HG03139 (cell line): ENCODE measurements around the gene COL28A1.
A peak's percentile ranks its signal among the peaks of the same experiment; 100 is the strongest.

ENCODE experiments used
- ATAC-seq: cut with Tn5 transposase; IDR thresholded peaks from one replicate; pipeline ENCODE4 v1.9.1; 2021; ENCODE audit not compliant: unreplicated experiment

Gene COL28A1

DNA sequence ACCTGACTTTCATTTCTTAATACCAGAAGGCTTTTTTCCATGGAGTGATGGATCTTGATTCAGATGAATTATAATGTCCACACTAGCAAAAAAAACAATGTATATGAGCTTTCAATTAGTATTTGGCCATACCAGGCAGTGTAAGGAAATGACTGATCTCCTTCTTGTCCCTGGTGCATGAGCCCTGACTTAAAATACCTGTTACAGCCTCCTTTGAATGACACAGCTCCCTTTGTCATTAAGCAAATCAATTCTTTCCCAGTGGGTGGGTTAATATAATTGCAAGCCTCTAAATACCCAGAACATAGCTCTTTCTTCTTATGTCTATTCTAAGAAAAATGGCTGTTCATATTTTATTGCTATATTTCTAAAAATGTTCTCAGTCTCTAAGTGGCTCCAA, 188.6 kb downstream of the COL28A1 start:
- ATAC-seq: no peak

DNA sequence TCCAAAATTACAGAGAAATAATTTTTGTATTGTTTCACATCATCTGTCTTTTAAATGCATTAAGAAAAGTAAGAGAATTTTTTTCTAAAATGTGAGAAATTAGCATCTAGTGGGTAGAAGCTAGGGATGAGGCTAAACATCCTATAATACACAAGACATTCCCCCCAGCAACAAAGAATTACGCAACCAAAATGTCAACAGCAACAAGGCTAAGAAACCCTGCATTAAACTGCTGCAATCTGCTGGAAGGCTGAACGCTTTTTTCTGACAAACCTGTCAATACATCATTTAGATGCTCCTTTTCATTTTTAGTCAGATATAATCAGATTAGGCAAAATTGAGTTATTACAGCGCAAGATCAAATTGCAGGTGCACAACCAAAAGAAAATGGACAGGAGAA, 191.1 kb downstream of the COL28A1 start:
- ATAC-seq: no peak

DNA sequence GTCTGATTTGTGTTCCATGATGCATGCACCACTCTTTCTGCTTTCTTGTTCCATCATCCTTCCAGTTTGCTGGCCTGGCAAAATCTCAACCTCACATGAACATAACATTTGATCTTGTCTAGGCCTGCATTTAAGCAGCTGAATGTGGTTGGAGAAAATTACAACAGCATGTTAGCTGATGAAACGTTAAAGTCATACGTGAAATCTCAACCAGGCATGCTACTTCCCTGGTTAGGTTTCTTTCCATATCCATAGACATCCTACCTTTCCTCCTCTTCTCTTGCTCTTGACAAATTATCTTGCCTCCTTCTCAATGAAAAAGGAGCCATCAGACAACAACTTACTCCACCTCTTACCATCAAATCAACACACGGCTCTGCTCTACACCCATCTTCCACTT, 199.8 kb downstream of the COL28A1 start:
- no peak for ATAC-seq

DNA sequence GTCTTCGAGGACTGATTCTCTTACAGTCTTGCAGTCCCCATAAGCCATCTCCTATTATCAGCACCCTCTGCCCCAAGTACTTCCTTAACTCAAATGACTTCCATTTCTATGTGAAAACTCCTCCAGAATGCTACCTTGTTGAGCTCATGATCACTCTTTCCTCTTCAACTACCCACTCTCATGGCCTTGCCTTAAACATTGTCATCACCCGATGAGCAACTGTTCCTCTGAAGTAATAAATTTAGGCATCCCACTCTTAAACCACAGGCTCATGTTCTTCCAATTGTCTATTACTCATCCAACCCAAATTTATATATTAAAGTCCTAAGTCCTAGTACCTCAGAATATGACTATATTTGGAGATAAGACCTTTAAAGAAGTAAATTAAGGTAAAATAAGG, 200.5 kb downstream of the COL28A1 start:
- ATAC-seq: no peak

DNA sequence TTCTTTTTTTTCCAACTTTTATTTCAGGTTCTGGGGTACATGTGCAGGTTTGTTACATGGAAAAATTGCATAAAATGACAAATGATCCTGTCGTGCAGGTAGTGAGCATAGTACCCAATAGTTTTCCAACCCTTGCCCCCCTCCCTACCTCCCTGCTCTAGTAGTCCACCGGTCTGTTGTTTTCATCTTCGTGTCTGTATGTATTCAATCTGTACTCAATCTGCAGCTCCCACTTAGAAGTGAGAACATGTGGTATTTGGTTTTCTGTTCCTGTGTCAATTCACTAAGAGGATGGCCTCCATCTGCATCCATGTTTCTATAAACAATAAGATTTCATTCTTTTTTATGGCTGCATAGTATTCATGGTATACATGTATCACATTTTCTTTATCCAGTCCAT, 202.1 kb downstream of the COL28A1 start:
- ATAC-seq: no peak

DNA sequence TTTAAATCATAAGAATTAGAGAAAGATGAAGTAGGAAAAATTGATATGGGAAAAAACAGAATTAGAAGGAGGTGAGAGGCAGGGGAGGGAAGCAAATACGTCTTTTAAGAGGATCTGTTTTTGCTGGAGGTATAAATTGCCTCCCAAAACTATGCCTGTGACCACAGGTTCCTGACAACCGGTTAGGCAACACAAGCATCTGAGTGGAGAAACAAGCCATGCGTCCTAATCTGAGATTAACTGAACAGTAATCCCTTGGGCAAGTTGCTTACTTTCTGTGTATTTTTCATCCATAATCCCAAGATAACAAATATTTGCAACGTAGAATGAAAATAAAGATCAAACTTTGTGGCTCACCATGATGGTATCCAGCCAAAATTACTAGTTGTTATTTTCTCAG, 204.2 kb downstream of the COL28A1 start:
- no peak for ATAC-seq

DNA sequence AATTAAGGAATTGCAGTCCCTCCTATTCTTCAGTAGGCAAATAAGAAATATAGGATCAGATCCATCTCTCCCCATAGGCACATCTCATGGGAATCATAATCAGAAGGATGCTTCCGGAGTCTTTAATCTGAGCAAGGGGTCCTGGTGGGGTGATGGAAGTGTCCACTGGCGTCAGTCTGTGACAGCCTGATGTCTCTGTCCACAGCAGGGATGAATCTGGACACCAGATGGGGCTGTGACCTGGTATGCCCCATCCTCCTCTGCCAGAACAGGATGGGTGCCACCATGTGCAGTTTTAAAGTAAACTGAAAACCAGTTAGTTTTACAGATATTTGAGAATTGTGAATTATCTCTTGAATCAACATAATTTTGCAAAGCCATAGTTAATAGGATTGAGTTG, 204.7 kb downstream of the COL28A1 start:
- no peak for ATAC-seq

DNA sequence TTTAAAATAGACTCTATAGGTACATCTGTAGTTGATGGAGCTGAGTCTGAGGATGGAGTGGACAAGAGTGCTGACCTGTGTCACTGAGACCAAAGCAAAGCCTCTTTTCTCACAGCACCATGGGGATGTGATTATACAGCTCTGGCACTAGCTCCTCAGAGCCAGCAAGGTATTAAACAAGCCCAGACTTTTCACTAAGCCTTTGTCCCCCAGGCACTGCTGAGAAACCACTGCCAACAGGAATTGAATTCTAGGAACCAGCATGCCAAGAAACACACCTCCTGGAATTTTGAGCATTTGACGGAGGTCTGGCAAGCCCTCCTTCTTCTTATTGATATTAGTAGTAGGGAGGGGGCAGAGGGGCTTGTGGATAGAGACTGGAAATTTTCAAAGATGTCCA, 206.3 kb downstream of the COL28A1 start:
- ATAC-seq: no peak

DNA sequence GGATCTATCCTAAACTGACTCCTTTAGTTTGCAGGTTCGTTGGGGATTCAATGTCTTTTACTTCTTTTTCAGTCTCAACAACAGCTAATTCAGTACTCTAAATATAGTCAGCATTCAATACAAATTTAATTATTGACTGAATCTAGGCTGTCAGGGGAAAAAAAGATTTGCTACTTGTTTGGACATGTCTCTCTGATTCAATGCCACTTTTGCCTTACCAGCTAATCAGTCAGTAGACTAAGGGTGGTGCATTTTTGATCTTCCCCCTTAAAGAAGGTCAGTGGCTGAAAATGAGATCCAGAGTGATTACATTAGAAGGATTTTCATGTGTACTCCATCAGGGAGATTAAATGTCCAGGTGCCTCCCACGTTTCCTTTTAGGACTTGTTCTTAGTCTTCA, 208.2 kb downstream of the COL28A1 start:
- ATAC-seq: no peak

DNA sequence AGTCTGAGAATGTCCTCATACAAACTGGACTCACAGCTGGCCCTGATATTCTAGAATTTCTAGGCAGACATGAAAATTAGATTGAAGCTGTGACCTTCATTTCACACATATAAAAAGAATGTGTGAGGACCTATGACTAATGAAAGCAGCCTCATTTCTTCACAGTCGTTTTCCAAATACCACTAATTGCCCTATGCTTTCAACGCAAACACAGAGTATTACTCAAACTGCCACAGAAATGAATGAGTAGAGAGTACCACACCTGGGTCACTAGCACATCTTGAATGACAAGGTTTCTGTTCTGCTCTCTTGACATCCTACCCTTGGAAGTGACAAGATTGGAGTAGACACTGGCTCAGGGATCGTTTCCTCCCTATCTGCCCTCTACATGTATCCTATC, 211.0 kb downstream of the COL28A1 start:
- no peak for ATAC-seq

DNA sequence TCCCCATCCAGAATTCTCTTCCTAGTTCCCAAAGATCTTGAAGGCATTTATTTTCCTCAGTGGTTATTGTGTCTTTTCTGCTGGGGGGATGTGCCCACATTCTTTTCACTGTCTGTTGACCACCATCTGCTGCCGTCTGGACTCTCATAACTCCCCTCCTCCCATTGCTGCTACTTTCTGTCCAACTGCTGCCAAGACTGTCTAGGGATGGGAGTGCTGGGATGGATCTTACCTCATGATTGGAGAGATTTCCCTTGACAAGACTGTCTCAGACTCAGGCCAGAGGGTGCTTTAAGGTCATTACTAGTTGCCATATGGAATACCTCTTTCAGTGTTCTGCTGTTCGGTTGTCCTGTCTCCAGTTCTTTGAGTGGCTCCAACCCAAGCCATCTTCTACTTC, 211.8 kb downstream of the COL28A1 start:
- no peak for ATAC-seq

DNA sequence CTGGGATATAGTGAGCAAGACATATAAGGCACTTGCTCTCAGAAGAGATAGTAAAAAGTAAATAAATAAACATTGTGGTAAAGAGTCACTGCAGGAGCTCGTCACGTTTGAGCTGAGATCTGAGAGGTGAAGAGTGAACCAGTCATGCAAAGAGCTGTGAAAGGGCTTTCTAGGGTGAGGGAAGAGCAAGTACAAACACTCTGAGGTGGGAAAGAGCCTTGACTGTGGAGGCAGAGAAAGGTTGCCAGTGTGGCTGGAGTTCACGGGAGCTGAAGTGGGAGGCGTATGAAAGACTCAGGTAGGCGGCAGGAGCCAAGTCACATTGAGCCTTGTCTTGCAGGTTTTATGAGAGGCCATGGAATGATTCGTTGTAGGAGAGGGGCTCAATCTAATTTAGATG, 212.3 kb downstream of the COL28A1 start:
- peak; percentile 60 for ATAC-seq

DNA sequence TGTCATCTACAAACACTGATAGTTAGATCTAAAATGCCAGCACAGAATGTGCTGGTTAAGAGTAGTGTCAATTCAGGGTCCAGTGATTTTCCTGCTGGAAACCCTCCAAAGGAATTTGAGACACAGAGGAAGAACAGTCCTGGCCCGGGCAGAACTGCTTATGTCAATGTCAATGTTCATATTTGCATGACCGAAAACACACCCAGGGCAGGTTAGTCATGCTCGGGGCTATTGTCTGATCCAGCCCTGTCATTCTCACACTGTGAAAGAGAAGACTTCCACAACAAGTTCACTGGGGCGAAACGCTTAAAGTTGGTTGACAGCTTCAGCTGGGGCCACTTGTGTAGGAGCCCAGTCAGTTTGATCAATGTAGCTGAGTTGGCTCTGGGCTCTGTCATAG, 214.0 kb downstream of the COL28A1 start:
- ATAC-seq: peak; percentile 88

DNA sequence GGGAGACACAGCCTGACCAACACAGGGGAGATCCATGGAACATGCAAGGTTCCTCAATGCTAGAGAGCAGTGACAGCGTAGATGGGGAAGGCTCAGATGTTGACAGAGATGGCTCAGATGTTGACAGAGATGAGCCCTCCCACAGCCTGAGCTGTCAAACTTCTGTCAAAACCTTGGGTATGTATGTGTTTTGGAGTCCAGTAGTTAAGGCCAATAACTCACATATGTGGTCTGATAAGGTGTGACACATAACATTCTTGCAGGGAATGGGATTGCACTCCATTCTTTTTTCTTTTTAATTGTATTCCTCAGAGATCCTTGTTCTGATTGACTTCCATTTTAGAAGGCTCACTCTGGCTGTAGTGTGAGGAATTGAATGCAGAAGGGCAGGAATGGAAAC, 217.1 kb downstream of the COL28A1 start:
- no peak for ATAC-seq

DNA sequence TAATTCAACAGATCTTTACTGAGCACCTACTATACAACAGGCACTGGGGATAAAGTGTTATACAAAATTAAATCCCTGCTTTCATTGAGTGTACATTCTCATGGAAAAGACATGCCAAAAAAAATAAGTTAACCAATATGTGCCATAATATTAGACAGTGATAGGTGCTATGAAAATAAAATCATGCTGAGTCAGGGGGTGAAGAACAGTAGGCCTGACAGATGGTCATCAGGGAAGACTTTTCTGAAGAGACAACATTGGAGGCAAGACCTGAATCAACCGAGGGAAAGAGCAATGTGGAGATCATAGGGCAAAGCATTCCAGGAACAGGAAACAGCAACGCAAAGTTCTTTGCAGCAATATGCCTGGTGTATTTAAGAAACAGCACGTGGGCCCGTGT, 217.8 kb downstream of the COL28A1 start:
- no peak for ATAC-seq

DNA sequence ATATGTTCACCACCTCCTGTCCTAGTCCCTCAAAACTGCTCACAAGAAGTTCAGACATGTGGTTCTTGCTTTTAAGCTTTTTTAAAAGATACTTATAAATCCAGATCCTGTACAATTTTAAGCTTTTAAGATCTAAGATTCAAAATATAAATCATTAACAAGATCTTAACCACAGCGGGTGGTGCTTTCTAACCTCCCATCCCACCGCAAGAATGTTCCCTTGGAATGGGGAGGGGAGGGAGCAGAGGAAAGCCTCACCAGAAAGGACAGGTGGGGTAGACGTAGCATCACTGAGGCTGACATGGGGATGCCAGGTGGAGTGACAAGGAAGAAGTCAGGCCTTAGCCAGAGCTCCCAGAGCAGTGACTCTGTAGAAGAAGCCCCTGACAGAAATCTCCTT, 219.8 kb downstream of the COL28A1 start:
- ATAC-seq: no peak

DNA sequence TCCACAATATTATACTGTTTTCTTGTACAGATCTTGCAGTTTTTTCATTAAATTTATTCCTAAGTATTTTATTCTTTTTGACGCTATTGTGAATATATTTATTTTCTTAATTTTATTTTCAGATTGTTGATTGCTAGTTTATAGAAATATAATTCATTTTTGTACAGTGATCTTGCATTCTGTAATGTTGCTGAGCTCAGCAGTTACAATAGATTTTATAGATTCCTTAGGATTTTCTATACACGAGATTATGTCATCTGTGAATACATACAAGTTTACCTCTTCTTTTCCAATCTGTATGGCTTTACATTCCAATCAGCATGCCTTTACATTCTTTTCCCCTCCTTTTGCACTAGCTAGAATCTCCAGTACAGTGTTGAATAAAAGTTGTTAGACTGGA, 223.3 kb downstream of the COL28A1 start:
- ATAC-seq: no peak

DNA sequence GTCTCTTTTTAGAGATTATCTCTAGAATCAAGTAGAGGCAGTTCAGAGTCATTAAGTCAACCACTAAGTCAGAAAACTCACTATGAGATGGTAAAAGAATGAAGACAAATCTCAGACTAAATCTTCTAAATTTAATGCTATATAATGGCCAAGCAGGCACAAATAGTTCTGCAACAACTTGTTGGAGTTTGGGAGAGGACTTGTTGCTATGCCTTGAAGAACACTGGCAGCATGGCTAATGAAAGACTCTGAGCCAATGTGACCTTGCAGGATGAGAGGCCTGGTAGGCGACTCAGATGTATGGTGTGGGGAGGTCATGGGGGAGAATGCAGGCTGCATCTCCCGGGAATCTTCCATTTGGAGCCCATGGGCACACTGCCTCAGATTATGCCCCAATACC, 224.7 kb downstream of the COL28A1 start:
- no peak for ATAC-seq

DNA sequence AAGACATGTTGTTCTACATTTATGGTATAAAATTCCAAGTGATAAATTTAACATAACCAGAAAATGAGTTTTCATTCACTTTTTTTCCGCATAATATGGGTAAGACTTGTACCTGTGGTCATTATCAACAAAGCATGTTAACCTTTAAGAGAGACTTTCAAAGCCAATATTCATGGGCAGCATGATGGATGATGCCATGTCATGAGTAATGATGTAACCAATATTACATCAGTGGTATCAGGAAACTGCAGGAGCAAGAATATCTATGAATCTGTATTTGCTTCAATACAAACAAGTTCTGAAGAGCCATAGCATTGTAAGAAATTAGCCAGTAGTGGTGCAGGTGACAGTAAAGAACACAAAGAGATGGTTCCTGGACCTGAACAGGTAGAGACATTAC, 226.5 kb downstream of the COL28A1 start:
- ATAC-seq: no peak
